ENCODE measurements around the gene B9D2. TPM values are rescaled to one million over a fixed set of nuclear protein-coding genes. Genes with fewer than 3 reads are reported as not detected.

B9D2 gene
- total RNA-seq, 1 donor from 2014 or later, result 2.5 TPM

GRCh38 chr19:41398050-41398418 is 34.1 kb upstream of the B9D2 start:
- peaks cover 5% of the 10 kb centered on the region for H4K20me1 ChIP-seq (ENCODE audit: low read depth)
- peak overlapping the region; percentile 94 for H2AFZ ChIP-seq (replicated peaks)
- H3K9me3 ChIP-seq (ENCODE audit: low read depth), result no peaks in the 10 kb centered on the region
- H3K9me3 Mint-ChIP-seq, result no peaks in the 10 kb centered on the region
- peaks cover 8% of the 10 kb centered on the region for H3K27me3 Mint-ChIP-seq (ENCODE audit: insufficient read depth, low read depth)
- H3K36me3 ChIP-seq, result no peaks in the 10 kb centered on the region
- H3K27me3 ChIP-seq, result no peaks in the 10 kb centered on the region
- H3K9ac ChIP-seq, result peak overlapping the region; percentile 93
- H3F3A ChIP-seq (ENCODE audit: low read depth), result peaks cover 4% of the 10 kb centered on the region
- H3K79me2 ChIP-seq (ENCODE audit: low read depth), result peaks cover 42% of the 10 kb centered on the region
- peak; percentile 16 for DNase-seq (ENCODE audit: low spot score)
- H3K4me3 Mint-ChIP-seq, result peak overlapping the region; percentile 98
- peak overlapping the region; percentile 98 for H3K4me3 ChIP-seq
- TF ChIP-seq CTCF (IDR thresholded peaks at IDR 0.05) (no peak), EZH2 (IDR thresholded peaks at IDR 0.05) (no peak), EZH2phosphoT487 (IDR thresholded peaks at IDR 0.05) (no peak)
- peaks cover 2% of the 10 kb centered on the region for H3K36me3 Mint-ChIP-seq
- H3K27ac ChIP-seq, result peak overlapping the region; percentile 97
- peak overlapping the region; percentile 95 for H3K4me2 ChIP-seq
- H3K4me1 Mint-ChIP-seq, result peaks cover 26% of the 10 kb centered on the region
- peak overlapping the region; percentile 100 for H3K27ac Mint-ChIP-seq
- peaks cover 7% of the 10 kb centered on the region for H3K4me1 ChIP-seq

GRCh38 chr19:41397086-41398049 is 33.4 kb upstream of the B9D2 start, which contains the start of the genes BCKDHA and EXOSC5:
Gene BCKDHA, plus strand, starts transcription at chr19:41397818. Its CDS starts 10 bp downstream, at chr19:41397828.
Gene EXOSC5, minus strand, starts transcription at chr19:41397359. Its CDS starts 31 bp downstream, at chr19:41397328.
- peaks cover 2% of the 10 kb centered on the region for H3K36me3 Mint-ChIP-seq
- H3K27ac Mint-ChIP-seq, result peak within 1 kb of the TSS; percentile 100
- H4K20me1 ChIP-seq (ENCODE audit: low read depth), result peaks cover 5% of the 10 kb centered on the region
- H3K9me3 ChIP-seq (ENCODE audit: low read depth), result no peaks in the 10 kb centered on the region
- H3K9ac ChIP-seq, result peak within 1 kb of the TSS; percentile 93
- no peak for TF ChIP-seq CTCF (IDR thresholded peaks at IDR 0.05)
- TF ChIP-seq EZH2 (IDR thresholded peaks at IDR 0.05), result no peak
- TF ChIP-seq EZH2phosphoT487 (IDR thresholded peaks at IDR 0.05), result no peak
- DNase-seq (ENCODE audit: low spot score), result peak; percentile 100
- H3K27me3 ChIP-seq, result no peaks in the 10 kb centered on the region
- H3K79me2 ChIP-seq (ENCODE audit: low read depth), result peaks cover 42% of the 10 kb centered on the region
- H3K27me3 Mint-ChIP-seq (ENCODE audit: insufficient read depth, low read depth), result peaks cover 8% of the 10 kb centered on the region
- H3K4me3 Mint-ChIP-seq, result peak within 1 kb of the TSS; percentile 98
- no peaks in the 10 kb centered on the region for H3K9me3 Mint-ChIP-seq
- H3F3A ChIP-seq (ENCODE audit: low read depth), result peaks cover 4% of the 10 kb centered on the region
- H3K4me1 ChIP-seq, result peaks cover 7% of the 10 kb centered on the region
- H2AFZ ChIP-seq (replicated peaks), result peak within 1 kb of the TSS; percentile 94
- H3K27ac ChIP-seq, result peak within 1 kb of the TSS; percentile 97
- H3K4me3 ChIP-seq, result peak within 1 kb of the TSS; percentile 98
- H3K4me1 Mint-ChIP-seq, result peaks cover 26% of the 10 kb centered on the region
- H3K36me3 ChIP-seq, result no peaks in the 10 kb centered on the region
- peak within 1 kb of the TSS; percentile 97 for H3K4me2 ChIP-seq

GRCh38 chr19:41395355-41395754 is 31.4 kb upstream of the B9D2 start:
- H3K9me3 Mint-ChIP-seq, result no peaks in the 10 kb centered on the region
- Histone ChIP-seq H3K4me1 (peaks cover 7% of the 10 kb centered on the region), H3K4me2 (no peak overlapping the region), H3K27me3 (no peaks in the 10 kb centered on the region), H3K79me2 (ENCODE audit: low read depth) (peaks cover 42% of the 10 kb centered on the region), H3K27ac (no peak overlapping the region), H3K4me3 (no peak overlapping the region), H3K9ac (no peak overlapping the region), H3K36me3 (no peaks in the 10 kb centered on the region), H2AFZ (replicated peaks) (no peak overlapping the region), H4K20me1 (ENCODE audit: low read depth) (no peaks in the 10 kb centered on the region), H3K9me3 (ENCODE audit: low read depth) (no peaks in the 10 kb centered on the region), H3F3A (ENCODE audit: low read depth) (peaks cover 4% of the 10 kb centered on the region)
- H3K27me3 Mint-ChIP-seq (ENCODE audit: insufficient read depth, low read depth), result peaks cover 8% of the 10 kb centered on the region
- H3K36me3 Mint-ChIP-seq, result peaks cover 2% of the 10 kb centered on the region
- peak overlapping the region; percentile 98 for H3K4me3 Mint-ChIP-seq
- peak overlapping the region; percentile 15 for H3K27ac Mint-ChIP-seq
- no peak for DNase-seq (ENCODE audit: low spot score)
- peaks cover 26% of the 10 kb centered on the region for H3K4me1 Mint-ChIP-seq
- TF ChIP-seq CTCF (IDR thresholded peaks at IDR 0.05) (no peak), EZH2phosphoT487 (IDR thresholded peaks at IDR 0.05) (no peak), EZH2 (IDR thresholded peaks at IDR 0.05) (no peak)

Measured in neural progenitor cell (in vitro differentiated cells).